NCI-H1694 (cell line): ENCODE results near the gene LCP2.
"Not testable (repeated sequence)": the region's sequence is repeated elsewhere in the genome, so short reads cannot be mapped to it uniquely, and the experiment has no call there.

ENCODE experiments used
- DNase-seq: peaks from one replicate; lab custom pipeline; 2025; lab: John Stamatoyannopoulos, UW

The LCP2 gene

GRCh38 chr5:170248172-170248930, 49.2 kb downstream of the LCP2 start:
- no peak for DNase-seq

- no peak for DNase-seq
These were observed 50.2 kb downstream of the LCP2 start for GRCh38 chr5:170247363-170247762.

- no peak for DNase-seq
These were observed 51.3 kb downstream of the LCP2 start for GRCh38 chr5:170246126-170246870.

GRCh38 chr5:170245436-170245835, 52.1 kb downstream of the LCP2 start:
- not testable (repeated sequence) for DNase-seq

DNA sequence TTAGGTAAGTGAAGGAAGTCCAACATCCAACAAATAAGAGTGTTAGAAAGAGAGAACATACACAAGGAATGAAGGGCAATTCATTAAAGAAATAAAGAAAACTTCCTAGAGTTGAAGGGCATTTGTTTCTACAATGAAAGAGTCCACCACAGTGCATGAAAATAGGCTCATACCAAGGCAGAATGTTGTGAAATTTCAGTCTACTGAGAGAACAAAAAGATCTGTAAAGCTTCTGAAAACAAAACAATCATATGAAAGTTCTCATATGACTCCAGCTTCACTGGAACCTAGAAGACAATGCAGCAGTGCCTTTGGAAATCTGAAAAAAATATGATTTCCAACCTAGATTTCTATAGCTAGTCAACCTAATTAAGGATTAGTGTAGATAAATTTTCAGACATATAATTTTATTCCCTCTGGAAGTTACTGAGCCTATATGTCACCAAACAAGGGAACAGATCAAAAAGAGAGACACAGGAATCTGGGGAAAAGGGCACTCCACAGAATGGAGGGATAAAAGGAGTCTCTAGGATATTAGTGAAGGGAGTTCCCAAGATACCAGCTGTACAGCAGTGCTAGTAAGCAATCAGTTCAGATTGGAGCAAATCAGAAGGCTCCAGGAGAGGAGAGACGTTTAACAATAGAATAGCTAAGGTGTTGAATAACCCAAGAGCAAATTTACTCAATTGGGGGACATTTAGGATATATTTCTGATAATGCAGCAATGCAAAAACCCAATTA, 59.0 kb downstream of the LCP2 start:
- DNase-seq, result no peak

- DNase-seq, result no peak
These were observed 61.4 kb downstream of the LCP2 start for GRCh38 chr5:170235876-170236864.

DNA sequence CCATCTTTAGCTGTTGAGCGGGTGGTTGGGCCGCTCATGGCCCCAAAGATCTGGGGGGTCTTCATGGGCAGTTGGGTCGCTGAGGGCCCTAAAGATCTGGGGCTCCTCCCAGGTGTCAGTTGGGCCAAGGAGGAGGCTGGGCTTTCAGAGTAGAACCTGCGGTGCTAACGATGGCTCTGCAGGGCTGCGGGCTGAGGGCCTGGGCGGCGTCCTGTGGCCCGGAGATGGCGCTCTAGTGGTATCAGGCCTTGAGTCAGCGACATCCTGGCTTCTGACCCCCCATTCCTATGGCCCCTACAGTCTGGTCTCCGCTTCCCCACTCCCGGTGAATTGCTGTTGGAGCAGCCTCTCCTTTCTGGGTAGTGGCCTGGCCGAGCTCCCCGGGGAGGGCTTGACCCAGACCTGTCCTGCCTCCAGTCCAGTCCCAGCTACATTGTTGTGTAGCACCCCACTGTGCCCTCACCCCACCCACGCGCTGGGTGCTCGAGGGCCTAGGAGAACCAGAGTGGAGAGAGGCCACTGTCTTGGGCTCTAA, 64.2 kb downstream of the LCP2 start:
- DNase-seq, result no peak

GRCh38 chr5:170232786-170233185, 64.8 kb downstream of the LCP2 start, which contains the start of gene C5orf58:
TSS of gene C5orf58 (plus strand) at chr5:170232985. CDS start at chr5:170234977, 1,992 bp downstream.
- no peak for DNase-seq

- no peak for DNase-seq
These were observed 68.7 kb downstream of the LCP2 start for GRCh38 chr5:170228762-170229435.

DNA sequence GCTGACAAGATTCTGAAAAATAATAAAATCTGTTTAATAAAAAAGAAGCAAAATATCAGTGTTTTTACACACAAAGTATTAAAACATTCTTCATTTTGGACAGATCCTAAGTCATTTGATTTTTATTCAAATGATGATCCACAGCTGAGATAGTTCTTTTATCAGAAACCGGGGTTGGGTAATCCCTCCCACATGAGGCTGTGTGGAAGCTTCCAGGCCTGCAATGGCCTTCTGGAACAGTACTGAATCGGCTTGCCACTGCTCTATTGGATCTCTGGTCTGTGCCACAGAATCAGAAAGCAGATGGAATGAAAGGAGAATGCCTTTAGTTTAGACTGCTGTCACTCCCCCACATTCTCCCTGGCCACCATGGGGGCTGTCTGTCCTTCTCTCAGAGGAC, 70.9 kb downstream of the LCP2 start:
- no peak for DNase-seq

- DNase-seq, result no peak
These were observed 71.4 kb downstream of the LCP2 start for GRCh38 chr5:170226129-170226615.

DNA sequence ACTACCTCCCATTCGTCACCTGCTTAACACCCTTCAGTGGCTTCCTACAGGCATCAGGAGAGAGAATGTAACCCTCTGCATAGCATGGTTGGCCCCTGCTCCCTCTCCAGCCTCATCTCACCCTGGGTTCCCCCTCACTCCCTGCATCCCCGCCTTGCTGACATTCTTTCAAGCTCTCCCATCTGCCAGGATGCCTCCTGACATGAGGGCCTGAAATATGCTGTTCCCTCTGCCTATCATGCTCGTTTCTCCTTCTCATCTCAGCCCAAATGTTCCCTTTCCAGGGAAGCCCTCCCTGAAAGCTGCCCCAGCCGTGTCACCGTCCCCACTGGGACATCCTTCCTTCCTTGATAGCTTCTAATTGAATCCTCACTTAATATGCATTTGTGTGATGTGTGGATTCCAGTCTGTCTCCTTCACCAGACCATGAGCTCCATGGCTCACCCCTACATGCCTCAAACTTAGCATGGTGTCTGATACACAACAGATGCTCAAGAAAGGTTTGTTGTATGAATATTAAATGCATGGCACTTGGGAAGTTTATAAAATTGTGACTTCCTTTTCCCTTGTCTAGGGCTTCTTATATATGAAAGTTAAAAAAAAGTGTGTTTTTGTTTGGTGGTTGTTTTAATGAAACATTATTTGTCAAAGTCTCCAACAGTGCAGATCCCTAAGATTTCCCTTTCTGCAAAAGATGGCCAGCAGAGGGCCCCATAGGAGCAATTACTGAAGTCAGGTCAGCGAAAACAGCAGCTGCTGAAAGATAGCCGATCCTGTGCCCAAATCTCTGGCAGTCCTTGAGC, 72.0 kb downstream of the LCP2 start:
- peak; percentile 65 for DNase-seq

DNA sequence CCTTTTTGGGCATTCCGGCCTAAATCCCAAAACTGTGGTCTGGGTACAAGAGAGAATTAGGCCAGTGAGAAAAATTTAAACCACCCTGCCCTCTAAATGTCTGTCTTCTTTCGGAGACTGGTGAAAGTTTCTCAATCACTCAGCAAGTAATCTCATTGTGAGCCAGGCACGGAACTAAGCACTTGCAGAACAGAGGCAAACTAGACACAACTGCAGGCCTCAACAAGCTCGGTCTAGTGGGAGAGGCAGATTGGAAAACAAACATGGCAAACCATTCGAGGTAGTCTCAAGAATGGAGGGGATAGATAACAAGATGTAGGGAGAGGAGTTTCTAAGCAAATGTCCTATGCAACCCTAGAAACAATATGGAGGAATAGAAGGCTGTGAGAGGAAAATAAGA, 73.7 kb downstream of the LCP2 start:
- no peak for DNase-seq

DNA sequence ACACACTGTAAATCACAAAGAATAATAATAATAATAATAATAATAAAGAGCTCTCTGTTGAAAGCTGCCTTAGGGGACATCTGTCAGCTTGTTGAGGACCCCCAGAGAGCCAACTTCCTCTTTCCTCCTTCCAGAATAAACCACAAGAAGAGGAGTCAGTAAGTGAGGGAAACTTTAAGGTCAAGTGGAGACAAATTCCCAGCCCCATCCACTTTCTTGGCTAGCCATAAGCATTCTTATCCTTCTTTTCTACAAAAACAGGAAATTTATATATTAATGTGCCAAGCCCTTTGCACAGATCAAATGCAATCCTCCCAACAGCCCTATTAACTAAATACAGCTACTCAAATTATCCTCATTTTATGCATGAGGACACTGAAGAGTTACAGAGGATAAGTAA, 74.2 kb downstream of the LCP2 start:
- DNase-seq, result no peak

DNA sequence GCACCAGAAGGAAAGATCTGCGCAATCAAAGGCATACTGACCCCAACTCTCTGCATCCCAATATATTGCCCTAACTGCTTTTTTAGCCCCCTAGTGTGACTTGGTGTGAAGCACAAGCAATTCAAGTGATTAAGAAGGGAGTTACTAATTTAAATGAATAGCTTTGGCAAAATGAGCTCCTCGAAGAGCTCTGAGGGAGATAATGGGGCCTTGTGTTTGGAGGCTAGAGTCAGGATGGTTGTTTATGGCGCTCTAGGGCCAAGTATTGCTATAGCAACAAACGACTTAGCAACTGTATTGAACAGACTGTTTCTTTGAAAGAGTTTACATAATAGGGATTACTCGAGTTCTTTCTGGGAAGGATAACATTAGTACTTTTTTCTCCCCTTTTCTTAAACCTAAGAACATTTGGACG, 76.2 kb downstream of the LCP2 start:
- DNase-seq, result no peak

DNA sequence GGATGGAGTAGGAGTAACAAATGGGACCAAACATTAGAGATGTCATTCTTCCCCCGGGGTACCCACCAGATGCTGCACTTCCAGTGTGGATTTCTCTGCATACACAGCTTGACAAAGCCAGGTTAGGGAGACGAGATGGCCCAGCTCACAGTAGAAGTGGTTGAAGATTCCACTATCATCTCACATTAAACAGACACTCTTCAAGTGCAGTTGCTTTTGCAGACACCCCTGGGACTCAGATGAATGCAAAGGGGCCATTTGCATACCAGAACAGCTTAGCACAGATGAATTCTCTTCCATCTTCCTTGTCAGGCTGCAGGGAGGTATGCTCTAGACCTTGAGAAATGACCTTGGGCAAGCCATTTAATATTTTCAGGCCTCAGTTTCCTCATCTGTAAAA, 77.4 kb downstream of the LCP2 start:
- DNase-seq, result no peak

DNA sequence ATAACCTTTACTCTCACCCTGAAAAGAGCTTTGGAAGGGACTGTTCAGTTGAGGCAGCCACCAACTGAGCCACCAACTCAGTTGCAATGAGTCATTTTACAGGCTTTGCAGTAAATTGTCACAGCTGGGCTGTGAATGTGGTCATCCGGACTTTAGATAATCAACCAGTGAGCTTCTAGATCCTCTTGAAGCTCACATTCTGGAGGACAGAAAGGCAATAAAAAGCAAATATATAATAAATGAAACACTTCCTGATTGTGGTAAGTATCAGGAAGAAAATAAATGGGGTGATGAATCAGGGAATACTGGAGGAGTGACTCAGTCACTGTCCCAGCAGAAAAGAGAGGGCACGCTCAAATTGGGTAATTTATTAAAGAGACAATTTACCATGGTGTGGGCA, 78.0 kb downstream of the LCP2 start:
- no peak for DNase-seq

GRCh38 chr5:170218726-170219125, 78.9 kb downstream of the LCP2 start:
- DNase-seq, result peak; percentile 36

DNA sequence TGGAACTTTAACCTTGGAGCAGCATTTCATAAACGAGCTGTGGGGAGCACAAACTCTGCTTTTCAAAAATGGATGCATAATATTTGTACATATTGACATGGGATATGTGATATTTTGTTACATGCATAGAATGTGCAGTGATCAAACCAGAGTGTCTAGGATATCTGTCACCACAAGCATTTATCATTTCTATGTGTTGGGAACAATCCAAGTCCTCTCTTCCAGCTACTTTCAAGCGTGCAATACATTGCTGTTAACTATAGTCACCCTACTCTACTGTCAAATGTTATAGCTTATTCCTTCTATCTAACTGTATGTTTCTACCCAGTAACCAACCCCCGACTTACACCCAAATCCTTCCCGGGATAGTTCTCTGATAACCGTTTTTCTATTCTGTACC, 79.7 kb downstream of the LCP2 start:
- DNase-seq, result no peak
